GM12892 (cell line): ENCODE measurements around the gene HRH4.

Experiments used
- POLR2A ChIP-seq: IDR thresholded peaks from 2 replicates; pipeline ENCODE4 v1.6.1; 2011; ENCODE audit warnings: low read depth, low read length, control low read depth
- POLR2AphosphoS5 ChIP-seq: IDR thresholded peaks from 2 replicates; pipeline ENCODE4 v1.6.1; 2011; ENCODE audit warnings: low read depth, low read length, control low read depth

GRCh38 chr18:24461996-24462395 lies 1.6 kb downstream of the HRH4 start:
- TF ChIP-seq POLR2AphosphoS5: no peak
- TF ChIP-seq POLR2A: no peak
